ENCODE data around the gene HSDL2.

- TF ChIP-seq, protein P1, sequence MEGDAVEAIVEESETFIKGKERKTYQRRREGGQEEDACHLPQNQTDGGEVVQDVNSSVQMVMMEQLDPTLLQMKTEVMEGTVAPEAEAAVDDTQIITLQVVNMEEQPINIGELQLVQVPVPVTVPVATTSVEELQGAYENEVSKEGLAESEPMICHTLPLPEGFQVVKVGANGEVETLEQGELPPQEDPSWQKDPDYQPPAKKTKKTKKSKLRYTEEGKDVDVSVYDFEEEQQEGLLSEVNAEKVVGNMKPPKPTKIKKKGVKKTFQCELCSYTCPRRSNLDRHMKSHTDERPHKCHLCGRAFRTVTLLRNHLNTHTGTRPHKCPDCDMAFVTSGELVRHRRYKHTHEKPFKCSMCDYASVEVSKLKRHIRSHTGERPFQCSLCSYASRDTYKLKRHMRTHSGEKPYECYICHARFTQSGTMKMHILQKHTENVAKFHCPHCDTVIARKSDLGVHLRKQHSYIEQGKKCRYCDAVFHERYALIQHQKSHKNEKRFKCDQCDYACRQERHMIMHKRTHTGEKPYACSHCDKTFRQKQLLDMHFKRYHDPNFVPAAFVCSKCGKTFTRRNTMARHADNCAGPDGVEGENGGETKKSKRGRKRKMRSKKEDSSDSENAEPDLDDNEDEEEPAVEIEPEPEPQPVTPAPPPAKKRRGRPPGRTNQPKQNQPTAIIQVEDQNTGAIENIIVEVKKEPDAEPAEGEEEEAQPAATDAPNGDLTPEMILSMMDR (IDR thresholded peaks at IDR 0.05; ENCODE audit: low read length) = no peak
- TF ChIP-seq EZH2 (IDR thresholded peaks at IDR 0.05; ENCODE audit: borderline replicate concordance, low read length) = no peak
Measured at GRCh38 chr9:112520069-112520468, 140.2 kb downstream of the HSDL2 start.
